Stimulated activated CD4-positive, alpha-beta T cell treated with anti-CD3 and anti-CD28 coated beads, Interleukin-2, amount 100 ng/mL, for 4 hours (primary cell): ENCODE measurements around the gene ABHD2.
"Not testable (repeated sequence)": the region's sequence is repeated elsewhere in the genome, so short reads cannot be mapped to it uniquely, and the experiment has no call there.

Experiments
- DNase-seq: peaks from one replicate; pipeline ENCODE4 v3.0.0-alpha.2; 2020; ENCODE audit warnings: low read depth

ABHD2 gene

GRCh38 chr15:89075101-89075640 lies 13.1 kb upstream of the ABHD2 start:
- no peak for DNase-seq

GRCh38 chr15:89075846-89076245 lies 12.4 kb upstream of the ABHD2 start:
- DNase-seq = no peak

GRCh38 chr15:89077750-89078149 lies 10.5 kb upstream of the ABHD2 start:
- DNase-seq = no peak

- no peak for DNase-seq
Observed at GRCh38 chr15:89078851-89079810, 9.1 kb upstream of the ABHD2 start.

- DNase-seq = no peak
Observed at GRCh38 chr15:89081878-89082277, 6.4 kb upstream of the ABHD2 start.

GRCh38 chr15:89083246-89083645 lies 5.0 kb upstream of the ABHD2 start:
- no peak for DNase-seq

- DNase-seq = no peak
Observed at GRCh38 chr15:89085289-89085926, 2.8 kb upstream of the ABHD2 start.

- not testable (repeated sequence) for DNase-seq
Observed at GRCh38 chr15:89085933-89086332, 2.3 kb upstream of the ABHD2 start.

- DNase-seq = not testable (repeated sequence)
Observed at GRCh38 chr15:89086390-89086789, 1.9 kb upstream of the ABHD2 start.

GRCh38 chr15:89087161-89087829 lies 961 bp upstream of the ABHD2 start:
- DNase-seq = no peak

GRCh38 chr15:89088605-89089315 lies 504 bp downstream of the ABHD2 start:
- no peak for DNase-seq

- DNase-seq = no peak
Observed at GRCh38 chr15:89089316-89090230, 1.3 kb downstream of the ABHD2 start.

GRCh38 chr15:89090791-89091626 lies 2.8 kb downstream of the ABHD2 start:
- DNase-seq = peak; percentile 30

- no peak for DNase-seq
Observed at GRCh38 chr15:89091627-89092220, 3.5 kb downstream of the ABHD2 start.

GRCh38 chr15:89093509-89093908 lies 5.3 kb downstream of the ABHD2 start:
- DNase-seq = no peak

- no peak for DNase-seq
Observed at GRCh38 chr15:89095073-89095472, 6.8 kb downstream of the ABHD2 start.

- no peak for DNase-seq
Observed at GRCh38 chr15:89095556-89095955, 7.3 kb downstream of the ABHD2 start.

GRCh38 chr15:89096664-89097063 lies 8.4 kb downstream of the ABHD2 start:
- no peak for DNase-seq

GRCh38 chr15:89097313-89097712 lies 9.1 kb downstream of the ABHD2 start:
- DNase-seq = no peak
